Pancreas (tissue), 10 donors: ENCODE results near the gene RIN3. TPM values are rescaled to one million over a fixed set of nuclear protein-coding genes. Genes with fewer than 3 reads are reported as not detected.

Source experiments
- ATAC-seq, 4 donors: fragments of 200-7000 bp; cut with Tn5 transposase; one replicate each; pipeline versions ENCODE4 v1.8.0 to v1.9.1; 2020; ENCODE audit warnings: mild to moderate bottlenecking in 4 of 4, moderate library complexity in 4 of 4
- DNase-seq, 6 donors: peaks; one replicate each; pipeline ENCODE4 v3.0.0-alpha.2; 2020
- FAIRE-seq: peaks from 2 replicates; lab custom pipeline; 2012; peaks lifted over from hg19 to GRCh38; lab: Jason Lieb, UNC
- H3K27ac ChIP-seq, 4 donors: fragments of 200-600 bp; sonication (generic); 1 replicate in 3 of 4; 2 replicates in 1 of 4; pipeline versions ENCODE4 v1.5.0 to v1.8.0; 2020
- H3K27me3 ChIP-seq, 4 donors: fragments of 200-600 bp; one replicate each; pipeline ENCODE4 v1.8.0; 2021
- H3K36me3 ChIP-seq, 3 donors: fragments of 200-600 bp; sonication (generic) in 1 of 3; one replicate each; pipeline versions ENCODE4 v1.5.0 to v1.8.0; 2020 to 2021
- H3K4me1 ChIP-seq, 3 donors: fragments of 200-600 bp; one replicate each; pipeline ENCODE4 v1.8.0; 2021
- H3K4me3 ChIP-seq, 4 donors: fragments of 200-600 bp; sonication (generic) in 2 of 4; one replicate each; pipeline versions ENCODE4 v1.5.0 to v1.8.0; 2020 to 2021
- H3K9me3 ChIP-seq, 4 donors: fragments of 200-600 bp; one replicate each; pipeline ENCODE4 v1.8.0; 2021
- CTCF ChIP-seq, 4 donors: fragments of 200-600 bp; sonication (generic) in 3 of 4; IDR thresholded peaks; one replicate each; pipeline versions ENCODE4 v1.5.0 to v1.8.0; 2021; ENCODE audit warnings: antibody characterized with exemption in 4 of 4
- WGBS, 2 donors: extraction: QIAGEN DNeasy Blood & Tissue Kit; methylation state at CpG; one replicate each; pipeline ENCODE4 v1.1.7; 2013; 5-methylcytosine and 5-hydroxymethylcytosine counted together
- intact Hi-C, 3 donors: fragments of 100-400 bp; cut with DNase I; formaldehyde crosslinking; loops; one replicate each; pipeline versions ENCODE4 v1.11.1 to v1.14.2; 2022
- polyA plus RNA-seq, 2 donors: library from polyadenylated mRNA; stranded (reverse); fragments of 200-250 nt; gene quantifications; one replicate each; pipeline ENCODE4 v1.2.3, GENCODE V29; 2013
- total RNA-seq, 6 donors: library from RNA; stranded (reverse); fragmentation: NEBNext Ultra II Directional in 4 of 6; extraction: Animal tissue kit (Norgen Biotek cat#: 25700) in 4 of 6; gene quantifications; one replicate each; pipeline versions ENCODE4 v1.2.1 to v1.2.4, GENCODE V29; 2021 to 2023
- donor health status: healthy with polysubstance abuse.
- donor health status: DM: no; HTN: no; CAD: no; lungs with moderate emphysema.
- donor health status: DM: no; HTN: no; CAD: no.
- donor health status: control.
- donor health status: control.
- donor health status: Bipolar disorder and iron deficiency.
- donor health status: DM: yes; HTN: yes; CAD: no.
- donor health status: DM: no; HTN: no; CAD: no.
- donor health status: DM: no; HTN: no; CAD: no.
- donor health status: DM: yes; HTN: yes; CAD: no.

RIN3 gene
- total and polyA plus RNA-seq, 8 donors, result 1.1 to 9.0 (median 2.3) TPM

GRCh38 chr14:92613008-92613658 lies 99.6 kb downstream of the RIN3 start:
- Histone ChIP-seq H3K36me3 (no peaks in the 10 kb centered on the region), H3K4me1 (no peaks in the 10 kb centered on the region), H3K9me3 (no peaks in the 10 kb centered on the region), H3K27ac (no peak overlapping the region), H3K4me3 (no peak overlapping the region), H3K27me3 (no peaks in the 10 kb centered on the region)
- intact Hi-C loops, result no loop called here
- DNase-seq, result no peak
- peak in 1 of 4 donors; percentile 23 for ATAC-seq
- TF ChIP-seq CTCF (IDR thresholded peaks at IDR 0.05), result peak in 1 of 4 donors; percentile 19
- WGBS, 2 donors, result 53 to 57% methylated on average over 11 of the region's 11 CpGs
- FAIRE-seq, result no peak

- Histone ChIP-seq H3K4me3 (no peak overlapping the region), H3K27me3 (no peaks in the 10 kb centered on the region), H3K27ac (no peak overlapping the region), H3K4me1 (no peaks in the 10 kb centered on the region), H3K9me3 (no peaks in the 10 kb centered on the region), H3K36me3 (no peaks in the 10 kb centered on the region)
- WGBS, 2 donors, result 62 to 77% methylated on average over 10 of the region's 10 CpGs
- ATAC-seq, result no peak
- intact Hi-C loops, result no loop called here
- no peak for FAIRE-seq
- no peak for TF ChIP-seq CTCF (IDR thresholded peaks at IDR 0.05)
- no peak for DNase-seq
These were observed 100.2 kb downstream of the RIN3 start for GRCh38 chr14:92613681-92614260.

- H3K27me3 ChIP-seq, result no peaks in the 10 kb centered on the region
- FAIRE-seq (no peak), DNase-seq (no peak), ATAC-seq (no peak)
- H3K4me3 ChIP-seq, result no peak overlapping the region
- intact Hi-C loops, result no loop called here
- H3K36me3 ChIP-seq, result no peaks in the 10 kb centered on the region
- H3K27ac ChIP-seq, result no peak overlapping the region
- no peaks in the 10 kb centered on the region for H3K9me3 ChIP-seq
- no peak for TF ChIP-seq CTCF (IDR thresholded peaks at IDR 0.05)
- H3K4me1 ChIP-seq, result no peaks in the 10 kb centered on the region
- WGBS, 2 donors, result 53 to 54% methylated on average over 4 of the region's 4 CpGs
These were observed 101.9 kb downstream of the RIN3 start for GRCh38 chr14:92615451-92615850.

- no peak for DNase-seq
- no peak overlapping the region for H3K27ac ChIP-seq
- no peak overlapping the region for H3K4me3 ChIP-seq
- ATAC-seq, result no peak
- intact Hi-C loops, result no loop called here
- H3K4me1 ChIP-seq, result no peaks in the 10 kb centered on the region
- no peak for TF ChIP-seq CTCF (IDR thresholded peaks at IDR 0.05)
- no peaks in the 10 kb centered on the region for H3K9me3 ChIP-seq
- FAIRE-seq, result no peak
- no peaks in the 10 kb centered on the region for H3K27me3 ChIP-seq
- WGBS, 2 donors, result 87 to 92% methylated on average over 5 of the region's 5 CpGs
- H3K36me3 ChIP-seq, result no peaks in the 10 kb centered on the region
These were observed 102.6 kb downstream of the RIN3 start for GRCh38 chr14:92616178-92616577.

- no peak for FAIRE-seq
- intact Hi-C loops, result no loop called here
These were observed 104.0 kb downstream of the RIN3 start for GRCh38 chr14:92617581-92617980.

More at GRCh38 chr14:92617581-92617980, 104.0 kb downstream of the RIN3 start:
- TF ChIP-seq CTCF (IDR thresholded peaks at IDR 0.05), result no peak
- Histone ChIP-seq H3K36me3 (no peaks in the 10 kb centered on the region), H3K27me3 (no peaks in the 10 kb centered on the region), H3K9me3 (no peaks in the 10 kb centered on the region), H3K27ac (no peak overlapping the region), H3K4me1 (no peaks in the 10 kb centered on the region), H3K4me3 (no peak overlapping the region)
- no peak for ATAC-seq
- no peak for DNase-seq
